HG02840 (cell line): ENCODE data around the gene PTK7.
"Not testable (repeated sequence)": the region's sequence is repeated elsewhere in the genome, so short reads cannot be mapped to it uniquely, and the experiment has no call there.

Experiments
- ATAC-seq: cut with Tn5 transposase; IDR thresholded peaks from one replicate; pipeline ENCODE4 v1.9.1; 2021; ENCODE audit warnings: mild to moderate bottlenecking, moderate library complexity, moderate number of reproducible peaks; ENCODE audit not compliant: unreplicated experiment, low FRiP score

PTK7 gene

GRCh38 chr6:43113431-43114260 is 37.5 kb downstream of the PTK7 start:
- no peak for ATAC-seq

- ATAC-seq = no peak
Measured at GRCh38 chr6:43115365-43115764, 39.3 kb downstream of the PTK7 start.

- ATAC-seq = not testable (repeated sequence)
Measured at GRCh38 chr6:43117466-43117865, 41.4 kb downstream of the PTK7 start.

GRCh38 chr6:43119482-43119881 is 43.4 kb downstream of the PTK7 start:
- no peak for ATAC-seq

GRCh38 chr6:43120101-43120763 is 44.1 kb downstream of the PTK7 start:
- no peak for ATAC-seq

- ATAC-seq = no peak
Measured at GRCh38 chr6:43120944-43121913, 45.1 kb downstream of the PTK7 start.

GRCh38 chr6:43122146-43122545 is 46.0 kb downstream of the PTK7 start:
- no peak for ATAC-seq

GRCh38 chr6:43123461-43124314 is 47.6 kb downstream of the PTK7 start:
- ATAC-seq = no peak

GRCh38 chr6:43124481-43124880 is 48.4 kb downstream of the PTK7 start:
- no peak for ATAC-seq

GRCh38 chr6:43125119-43125518 is 49.0 kb downstream of the PTK7 start:
- no peak for ATAC-seq

- ATAC-seq = no peak
Measured at GRCh38 chr6:43125555-43125954, 49.4 kb downstream of the PTK7 start.

GRCh38 chr6:43127180-43127579 is 51.1 kb downstream of the PTK7 start:
- no peak for ATAC-seq

- no peak for ATAC-seq
Measured at GRCh38 chr6:43127877-43128276, 51.8 kb downstream of the PTK7 start.

- no peak for ATAC-seq
Measured at GRCh38 chr6:43128926-43129325, 52.8 kb downstream of the PTK7 start.

GRCh38 chr6:43129434-43130194 is 53.5 kb downstream of the PTK7 start:
- no peak for ATAC-seq

GRCh38 chr6:43130429-43130828 is 54.3 kb downstream of the PTK7 start:
- ATAC-seq = no peak

- not testable (repeated sequence) for ATAC-seq
Measured at GRCh38 chr6:43131379-43131778, 55.3 kb downstream of the PTK7 start.

GRCh38 chr6:43138267-43138666 is 62.2 kb downstream of the PTK7 start:
- ATAC-seq = no peak

GRCh38 chr6:43139973-43140372 is 63.9 kb downstream of the PTK7 start:
- not testable (repeated sequence) for ATAC-seq
